GM12878 (cell line): ENCODE measurements around the gene PLPP3. TPM values are rescaled to one million over a fixed set of nuclear protein-coding genes. Genes with fewer than 3 reads are reported as not detected.

Experiments used
- ATF2 ChIP-seq: IDR thresholded peaks from 2 replicates; pipeline ENCODE4 v1.6.1; 2012; ENCODE audit warnings: low read length, inconsistent platforms
- ATF3 ChIP-seq: IDR thresholded peaks from 2 replicates; pipeline ENCODE4 v1.6.1; 2011; ENCODE audit warnings: low read depth, mild to moderate bottlenecking, low read length, moderate library complexity, borderline replicate concordance; ENCODE audit errors: extremely low read depth
- ATF7 ChIP-seq: fragments of 450-650 bp; IDR thresholded peaks from 2 replicates; pipeline ENCODE4 v1.6.1; 2016; ENCODE audit warnings: low read depth, mild to moderate bottlenecking
- CHD2 ChIP-seq: IDR thresholded peaks from 2 replicates; pipeline ENCODE4 v1.6.1; 2011; ENCODE audit warnings: low read depth, low read length, improper control_type of control experiment, borderline replicate concordance
- CREM ChIP-seq: IDR thresholded peaks from 2 replicates; pipeline ENCODE4 v1.6.1; 2014; ENCODE audit warnings: antibody characterized with exemption, low read depth
- EGR1 ChIP-seq, 2 experiments: IDR thresholded peaks; 1 replicate in 1 of 2; 2 replicates in 1 of 2; pipeline ENCODE4 v1.6.1; 2011 to 2012; ENCODE audit warnings: low read depth in 2 of 2, low read length in 2 of 2, borderline replicate concordance in 1 of 2, mild to moderate bottlenecking in 1 of 2, moderate library complexity in 1 of 2
- IRF5 ChIP-seq: fragments of 450-650 bp; IDR thresholded peaks from 2 replicates; pipeline ENCODE4 v1.6.1; 2017; ENCODE audit warnings: borderline replicate concordance
- KDM1A ChIP-seq: fragments of 200-600 bp; sonication (generic); IDR thresholded peaks from 2 replicates; pipeline ENCODE4 v1.6.1; 2016; ENCODE audit warnings: borderline replicate concordance
- MLLT1 ChIP-seq: fragments of 450-650 bp; IDR thresholded peaks from 2 replicates; pipeline ENCODE4 v1.6.1; 2016; ENCODE audit warnings: mild to moderate bottlenecking
- MXI1 ChIP-seq: fragments of 150-350 bp; IDR thresholded peaks from 2 replicates; pipeline ENCODE4 v1.6.1; 2011; ENCODE audit warnings: low read depth, mild to moderate bottlenecking, inconsistent platforms, low read length, improper control_type of control experiment
- NKRF ChIP-seq: fragments of 450-650 bp; conservative IDR thresholded peaks from 2 replicates; pipeline ENCODE4 v1.6.1; 2017; ENCODE audit warnings: mild to moderate bottlenecking, moderate library complexity
- NRF1 ChIP-seq: conservative IDR thresholded peaks from 2 replicates; pipeline ENCODE4 v1.6.1; 2011; ENCODE audit warnings: mild to moderate bottlenecking, low read depth, low read length, improper control_type of control experiment
- PAX5 ChIP-seq: IDR thresholded peaks from 2 replicates; pipeline ENCODE4 v1.6.1; 2011; ENCODE audit warnings: low read depth, low read length, borderline replicate concordance
- POU2F2 ChIP-seq: IDR thresholded peaks from 3 replicates; pipeline ENCODE4 v1.6.1; 2011; ENCODE audit warnings: low read depth, mild to moderate bottlenecking, low read length, borderline replicate concordance
- SKIL ChIP-seq: fragments of 450-650 bp; IDR thresholded peaks from 2 replicates; pipeline ENCODE4 v1.6.1; 2017; ENCODE audit warnings: mild to moderate bottlenecking, low read depth, inconsistent platforms; ENCODE audit not compliant: poor library complexity, severe bottlenecking
- SMAD5 ChIP-seq: IDR thresholded peaks from 2 replicates; pipeline ENCODE4 v1.6.1; 2016; ENCODE audit warnings: antibody characterized with exemption, low read depth
- TARDBP ChIP-seq: IDR thresholded peaks from 2 replicates; pipeline ENCODE4 v1.6.1; 2016; ENCODE audit warnings: borderline replicate concordance
- WRNIP1 ChIP-seq: IDR thresholded peaks from 2 replicates; pipeline ENCODE4 v1.6.1; 2011; ENCODE audit warnings: low read depth, low read length, improper control_type of control experiment, borderline replicate concordance
- YBX1 ChIP-seq: fragments of 450-650 bp; IDR thresholded peaks from 2 replicates; pipeline ENCODE4 v1.6.1; 2016; ENCODE audit warnings: antibody characterized with exemption
- ZNF622 ChIP-seq: fragments of 450-650 bp; IDR thresholded peaks from 2 replicates; pipeline ENCODE4 v1.6.1; 2017; ENCODE audit warnings: mild to moderate bottlenecking, inconsistent platforms
- polyA plus RNA-seq, 11 experiments: library from polyadenylated mRNA; depleted of rRNA in 4 of 11; unstranded in 6 of 11; stranded (reverse) in 5 of 11; fragments of >200 nt; fragmentation: Nextera tagmentation in 4 of 11; fragmentation: Illumina TruSeq in 1 of 11; extraction: Ambion mirVana in 4 of 11; extraction: Trizol in 1 of 11; gene quantifications; 1 replicate in 1 of 11; 2 replicates in 10 of 11; pipeline versions ENCODE4 v1.2.1 to v1.2.3, GENCODE V29; 2011 to 2016; ENCODE audit warnings: inconsistent platforms in 2 of 11, missing spikeins in 2 of 11, low read depth in 1 of 11
- total RNA-seq, 4 experiments: library from RNA; depleted of rRNA in 3 of 4; stranded (reverse); fragments of >200 nt in 3 of 4; fragmentation: Illumina TruSeq in 1 of 4; extraction: Trizol in 1 of 4; gene quantifications; 2 replicates each; pipeline versions ENCODE4 v1.2.1 to v1.2.3, GENCODE V29; 2013 to 2021

Gene PLPP3
- total and polyA plus RNA-seq, 10 of the 15 experiments (the other 5 are each of a cell fraction or from before 2014, with no cell fraction given): 6.4 to 26.8 (median 9.5) TPM

GRCh38 chr1:56516539-56517252, 62.7 kb downstream of the PLPP3 start (continued):
- no peak for TF ChIP-seq ZNF622
- TF ChIP-seq TARDBP: no peak
- no peak for TF ChIP-seq CREM
- no peak for TF ChIP-seq ATF3
- 0 out of 2 replicates have a peak, but pooled peaks have one; percentile 57 for TF ChIP-seq ATF7
- no peak for TF ChIP-seq SKIL
- TF ChIP-seq EGR1 (IDR thresholded peaks at IDR 0.05; ENCODE audit: borderline replicate concordance in 1 of 2, low read depth in 2 of 2, low read length in 2 of 2): no peak
- no peak for TF ChIP-seq MXI1
- TF ChIP-seq SMAD5: no peak
- TF ChIP-seq MLLT1: peak; percentile 65
- TF ChIP-seq KDM1A: no peak
- peak; percentile 94; the same call in 2 of the 3 replicates for TF ChIP-seq POU2F2
- TF ChIP-seq WRNIP1: no peak
- TF ChIP-seq YBX1: no peak
- TF ChIP-seq NKRF: no peak
- TF ChIP-seq IRF5: no peak
- TF ChIP-seq ATF2: peak; percentile 19; the same call in 1 of the 2 replicates
- no peak for TF ChIP-seq PAX5
- no peak for TF ChIP-seq CHD2
- no peak for TF ChIP-seq NRF1
